ENCODE data around the gene CLPSL1.

Gene CLPSL1

DNA sequence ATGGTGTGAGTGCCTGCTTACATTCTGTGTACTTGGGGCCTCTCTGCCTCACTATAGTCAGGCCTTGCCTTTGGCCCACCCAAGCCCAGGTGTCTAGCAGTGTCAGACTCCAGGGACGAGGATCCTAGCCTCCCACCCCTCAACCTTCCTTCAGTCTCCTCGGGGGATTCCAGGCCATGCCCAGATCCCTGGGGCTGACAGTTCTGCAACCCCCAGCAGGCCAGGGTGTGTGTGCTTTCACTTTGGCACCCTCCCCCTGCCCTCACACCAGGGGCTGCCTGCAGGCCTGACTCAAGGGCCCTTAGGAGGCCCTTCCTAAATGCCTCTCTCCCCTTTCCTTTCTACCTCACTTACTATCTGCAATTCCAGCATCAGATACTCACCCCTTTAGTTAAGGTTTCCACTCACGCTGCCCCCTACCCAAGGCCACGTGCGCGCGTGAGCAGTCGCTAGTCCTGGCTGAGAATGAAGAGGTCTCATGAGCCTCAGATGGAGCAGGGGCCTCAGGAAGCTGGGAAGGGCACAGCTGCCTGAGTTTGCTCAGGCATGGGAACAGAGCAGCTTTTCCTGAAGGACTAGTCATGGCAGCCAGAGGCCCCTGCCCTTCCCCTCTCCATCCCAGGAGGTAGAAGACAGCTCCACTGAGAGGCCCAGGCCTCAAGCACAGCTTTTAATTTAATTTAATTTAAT is 17.2 kb downstream of the CLPSL1 start:
- no peak for DNase-seq

DNA sequence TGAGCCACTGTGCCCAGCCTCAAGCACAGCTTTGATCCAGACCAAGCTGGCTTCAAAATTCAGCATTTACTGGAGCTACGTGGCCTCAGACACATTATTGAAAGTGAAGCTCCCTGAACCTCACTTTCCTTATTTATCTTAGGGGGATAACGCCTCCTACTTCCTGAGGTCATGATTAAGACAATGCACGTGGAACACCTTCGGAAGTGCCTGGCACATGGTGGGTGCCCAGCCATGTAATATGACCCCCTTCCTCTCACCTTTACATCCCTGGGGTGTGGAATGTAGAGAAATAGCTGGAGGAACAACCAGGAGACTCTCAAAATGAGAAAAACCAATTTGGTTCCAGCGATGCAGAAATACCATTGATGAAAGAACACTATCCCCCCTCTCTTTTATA is 17.9 kb downstream of the CLPSL1 start:
- DNase-seq: no peak

DNA sequence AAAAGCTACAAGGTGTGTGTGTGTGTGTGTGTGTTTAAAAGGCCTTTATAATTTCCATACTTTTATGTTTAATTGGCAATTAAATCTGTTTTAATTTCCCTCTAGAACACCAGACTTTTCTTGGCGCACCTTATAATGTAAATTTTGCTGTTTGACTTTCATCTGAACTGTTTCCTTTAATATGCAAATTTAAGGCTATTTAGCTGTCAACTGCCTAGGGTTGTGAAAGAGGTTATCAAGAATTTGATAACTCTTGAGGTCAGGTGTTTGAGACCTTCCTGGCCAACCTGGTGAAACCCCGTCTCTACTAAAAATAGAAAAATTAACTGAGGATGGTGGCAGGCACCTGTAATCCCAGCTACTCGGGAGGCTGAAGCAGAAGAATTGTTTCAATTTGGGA is 20.3 kb downstream of the CLPSL1 start:
- no peak for DNase-seq

GRCh38 chr6:35804996-35805736 is 24.3 kb downstream of the CLPSL1 start, which contains the start of gene LHFPL5:
Gene LHFPL5, plus strand, starts transcription at chr6:35805352. Its CDS starts 319 bp downstream, at chr6:35805671.
- DNase-seq: peak; percentile 17

- DNase-seq: no peak
Observed at GRCh38 chr6:35808688-35809087, 27.9 kb downstream of the CLPSL1 start.

DNA sequence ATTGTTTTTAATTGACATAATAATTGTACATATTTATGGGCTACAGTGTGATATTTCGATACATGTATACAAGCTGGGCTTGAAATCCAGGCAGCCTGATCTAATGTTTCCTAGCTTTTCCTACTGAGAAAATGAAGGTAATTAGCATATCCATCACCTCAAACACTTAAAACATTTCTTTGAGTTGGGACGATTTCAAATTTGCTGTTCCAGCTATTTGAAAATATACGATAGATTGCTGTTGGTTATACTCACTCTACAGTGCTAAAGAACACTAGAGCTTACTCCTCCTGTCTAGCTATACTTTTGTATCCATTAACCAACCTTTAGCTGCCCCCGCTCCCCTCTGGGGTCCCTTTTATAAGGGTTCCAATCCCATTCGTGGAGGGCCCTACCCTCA is 29.0 kb downstream of the CLPSL1 start:
- DNase-seq: no peak

DNA sequence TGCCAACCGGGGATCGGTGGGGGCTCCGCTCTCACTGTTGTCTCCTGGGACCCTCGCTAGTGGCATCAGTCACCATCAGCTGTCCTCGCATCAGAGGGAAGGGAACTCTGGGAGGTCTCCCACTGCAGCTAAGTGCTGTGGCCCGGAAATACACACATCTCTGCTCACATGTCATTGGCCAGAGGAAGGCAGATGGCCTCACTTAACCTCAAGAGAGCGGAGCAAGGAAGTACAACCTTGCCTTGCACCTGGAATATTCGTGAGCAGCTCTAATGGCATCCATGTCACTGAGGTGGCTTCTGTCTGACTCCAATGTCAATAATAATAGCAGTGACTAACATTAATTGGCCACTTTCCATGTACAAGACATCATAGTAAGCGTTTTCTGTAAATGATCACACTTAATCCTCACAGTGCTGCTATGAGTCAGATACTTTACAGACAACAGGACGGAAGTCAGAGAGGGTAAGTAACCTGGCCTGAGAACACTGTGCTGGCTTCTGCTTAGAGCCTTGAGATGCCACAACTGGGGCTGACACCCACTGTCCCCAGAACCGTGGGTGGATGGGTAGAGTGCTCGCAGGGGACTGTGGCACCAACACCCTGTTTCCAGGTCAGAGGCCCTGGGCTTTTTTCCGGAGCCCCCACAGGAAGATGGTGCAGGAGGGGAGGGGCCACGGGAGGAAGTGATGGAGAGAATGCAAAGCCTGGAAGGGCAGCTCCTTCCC is 30.3 kb downstream of the CLPSL1 start:
- no peak for DNase-seq

- no peak for DNase-seq
Observed at GRCh38 chr6:35811699-35811995, 30.8 kb downstream of the CLPSL1 start.

DNA sequence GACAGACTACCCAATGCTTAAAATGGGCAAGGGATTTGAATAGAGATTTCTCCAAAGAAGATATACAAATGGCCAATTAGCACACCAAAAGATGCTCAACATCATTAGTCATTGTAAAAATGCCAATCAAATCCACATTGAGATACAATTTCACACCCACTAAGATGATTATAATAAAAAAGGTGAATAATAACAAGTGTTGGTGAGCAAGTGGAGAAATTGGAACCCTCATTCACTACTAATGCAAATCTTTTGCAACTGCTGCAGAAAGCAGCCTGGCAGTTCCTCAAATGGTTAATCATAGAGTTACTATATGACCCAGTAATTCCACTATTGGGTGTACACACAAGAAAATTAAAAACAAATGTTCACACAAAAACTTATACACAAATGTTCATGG is 36.7 kb downstream of the CLPSL1 start:
- DNase-seq: no peak

GRCh38 chr6:35823601-35824000 is 42.8 kb downstream of the CLPSL1 start:
- no peak for DNase-seq

DNA sequence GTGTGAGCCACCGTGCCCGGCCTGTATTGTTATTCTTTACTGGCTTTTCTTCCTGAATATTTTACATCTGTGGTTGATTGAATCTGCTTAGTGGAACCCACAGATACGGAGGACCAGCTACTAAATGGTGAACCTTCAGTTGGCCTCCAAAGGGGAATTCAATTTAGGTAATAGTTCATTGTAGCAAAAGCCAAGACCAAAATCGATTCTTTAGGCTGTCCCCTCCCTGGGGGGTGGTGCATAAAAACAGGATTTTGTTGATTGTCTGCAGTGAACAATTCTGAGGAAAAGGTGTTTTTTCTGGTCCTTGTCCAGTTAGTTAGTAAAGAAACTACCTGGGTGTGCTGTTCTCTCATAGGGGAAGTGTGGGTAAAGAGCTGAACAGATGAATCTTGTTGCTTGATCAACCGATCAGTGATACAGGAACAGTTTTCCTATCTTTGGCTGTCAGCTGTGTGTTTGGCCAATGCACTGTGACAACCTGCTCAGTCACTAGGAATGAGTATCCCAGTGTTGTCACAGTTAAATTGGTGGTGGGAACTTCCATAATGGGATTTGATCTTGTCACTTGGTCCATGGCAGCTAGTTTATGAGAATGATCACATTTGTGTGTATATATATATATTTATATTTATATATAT is 43.9 kb downstream of the CLPSL1 start:
- DNase-seq: no peak

DNA sequence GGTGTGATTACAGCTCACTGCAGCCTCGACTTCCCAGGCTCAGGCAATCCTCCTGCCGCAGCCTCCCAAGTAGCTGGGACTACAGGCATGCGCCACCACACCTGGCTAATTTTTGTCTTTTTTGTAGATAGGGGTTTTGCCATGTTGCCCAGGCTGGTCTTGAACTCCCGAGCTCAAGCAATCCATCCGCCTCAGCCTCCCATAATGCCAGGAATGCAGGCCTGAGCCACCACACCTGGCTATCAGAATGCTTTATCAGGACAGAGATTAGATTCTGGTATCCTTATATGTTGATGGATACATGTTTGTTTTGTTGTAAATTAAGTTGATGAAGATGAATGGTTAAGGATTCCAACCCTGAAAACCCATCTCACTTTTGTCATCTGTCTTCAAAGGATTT is 48.5 kb downstream of the CLPSL1 start:
- DNase-seq: no peak

DNA sequence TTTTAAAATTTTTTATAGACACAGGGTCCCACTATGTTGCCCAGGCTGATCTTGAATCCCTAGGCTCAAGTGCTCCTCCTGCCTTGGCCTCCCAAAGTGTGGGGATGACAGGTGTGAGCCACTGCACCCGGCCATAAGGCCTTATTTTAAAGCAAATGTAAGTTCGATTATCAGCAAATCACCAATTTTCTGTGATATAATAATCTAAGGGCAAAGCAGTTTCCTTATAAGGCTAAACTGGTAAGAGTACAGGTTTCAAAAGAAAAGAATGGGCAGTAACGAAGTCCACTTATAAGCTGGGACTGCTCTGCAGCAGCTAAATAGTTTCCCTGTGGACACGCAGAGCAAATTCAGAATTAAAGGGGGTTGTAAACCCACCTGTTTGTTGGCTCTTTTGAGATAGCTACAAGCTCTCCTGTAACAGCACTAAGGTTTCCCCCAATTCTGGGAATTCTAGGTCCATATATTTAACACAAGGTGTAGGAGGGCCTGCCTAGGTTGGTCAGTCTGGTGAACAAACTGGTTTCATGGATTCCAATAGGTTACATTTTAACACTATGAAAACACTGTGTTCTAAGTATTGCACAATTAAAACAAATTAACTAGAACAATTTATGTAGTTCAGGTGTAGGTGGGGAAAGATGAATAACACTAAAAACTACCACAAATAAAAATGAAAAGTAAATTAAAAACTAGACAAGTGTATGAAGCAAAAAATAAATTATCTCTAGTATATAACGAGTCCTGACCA is 50.6 kb downstream of the CLPSL1 start:
- no peak for DNase-seq

DNA sequence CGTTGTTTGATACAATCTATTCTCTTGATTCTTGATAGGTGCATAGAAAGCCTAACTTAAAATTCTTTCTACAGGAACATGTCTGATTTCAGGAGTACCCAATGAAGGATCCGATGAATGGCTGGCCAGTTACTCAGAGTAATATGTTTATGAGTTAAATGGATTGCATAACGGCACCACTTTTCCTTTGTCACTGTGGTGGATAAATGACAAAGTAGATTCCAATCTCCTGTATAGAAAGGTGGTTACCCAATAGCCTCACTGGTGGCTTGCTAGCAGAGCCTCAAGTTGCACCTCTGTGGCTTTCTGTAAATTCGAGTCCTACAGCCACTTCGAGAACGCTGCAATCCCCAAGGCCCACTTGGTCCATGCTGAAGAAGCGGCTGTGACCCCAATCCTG is 52.7 kb downstream of the CLPSL1 start:
- DNase-seq: no peak

Data from effector CD8-positive, alpha-beta T cell (primary cell).